Mesendoderm (in vitro differentiated cells): ENCODE results near the gene NANS.
A peak's percentile ranks its signal among the peaks of the same experiment; 100 is the strongest.

Experiments used
- DNase-seq: peaks from one replicate; pipeline ENCODE4 v3.0.0; 2013
- H2AK5ac ChIP-seq: 2 replicates; pipeline ENCODE4 v1.6.1; 2013; ENCODE audit warnings: low read length, inconsistent platforms
- H2BK120ac ChIP-seq: 2 replicates; pipeline ENCODE4 v1.6.1; 2013; ENCODE audit warnings: low read depth, mild to moderate bottlenecking, low read length, moderate library complexity, mixed read lengths
- H2BK15ac ChIP-seq: replicated peaks from 2 replicates; pipeline ENCODE4 v1.6.1; 2013; ENCODE audit warnings: low read depth, mild to moderate bottlenecking, moderate library complexity
- H2BK5ac ChIP-seq: 2 replicates; pipeline ENCODE4 v1.6.1; 2013; ENCODE audit warnings: low read length, inconsistent platforms
- H3K18ac ChIP-seq: 2 replicates; pipeline ENCODE4 v1.6.1; 2013; ENCODE audit warnings: mild to moderate bottlenecking, low read length, mixed read lengths
- H3K23ac ChIP-seq: one replicate; pipeline ENCODE4 v1.6.1; 2013; ENCODE audit warnings: low read length
- H3K27ac ChIP-seq: 2 replicates; pipeline ENCODE4 v1.5.1; 2013; ENCODE audit warnings: low read depth, mild to moderate bottlenecking, inconsistent platforms, low read length, moderate library complexity
- H3K27me3 ChIP-seq: 2 replicates; pipeline ENCODE4 v1.6.1; 2013; ENCODE audit warnings: low read length, control low read depth, mild to moderate bottlenecking, inconsistent platforms; ENCODE audit not compliant: insufficient read depth, poor library complexity
- H3K36me3 ChIP-seq: 2 replicates; pipeline ENCODE4 v1.6.1; 2013; ENCODE audit warnings: low read length, inconsistent platforms; ENCODE audit not compliant: control insufficient read depth, insufficient read depth
- H3K4ac ChIP-seq: one replicate; pipeline ENCODE4 v1.6.1; 2013; ENCODE audit warnings: low read depth, mild to moderate bottlenecking, low read length, moderate library complexity
- H3K4me1 ChIP-seq: 2 replicates; pipeline ENCODE4 v1.6.1; 2013; ENCODE audit warnings: low read depth, low read length, inconsistent platforms; ENCODE audit not compliant: control insufficient read depth
- H3K4me2 ChIP-seq: 2 replicates; pipeline ENCODE4 v1.6.1; 2013; ENCODE audit warnings: low read length
- H3K4me3 ChIP-seq: 2 replicates; pipeline ENCODE4 v1.5.1; 2013; ENCODE audit warnings: mild to moderate bottlenecking, low read length
- H3K56ac ChIP-seq: one replicate; pipeline ENCODE4 v1.6.1; 2013; ENCODE audit warnings: low read length
- H3K79me1 ChIP-seq: 2 replicates; pipeline ENCODE4 v1.6.1; 2013; ENCODE audit warnings: low read length, inconsistent platforms
- H3K79me2 ChIP-seq: 2 replicates; pipeline ENCODE4 v1.6.1; 2013; ENCODE audit warnings: mild to moderate bottlenecking, low read length; ENCODE audit not compliant: control insufficient read depth, insufficient read depth
- H3K9ac ChIP-seq: 2 replicates; pipeline ENCODE4 v1.6.1; 2013; ENCODE audit warnings: low read length, inconsistent platforms
- H4K5ac ChIP-seq: one replicate; pipeline ENCODE4 v1.6.1; 2013; ENCODE audit warnings: low read length
- H4K8ac ChIP-seq: one replicate; pipeline ENCODE4 v1.6.1; 2013; ENCODE audit warnings: low read depth, mild to moderate bottlenecking, control low read depth, low read length, moderate library complexity
- WGBS: extraction: QIAGEN DNeasy Blood & Tissue Kit; methylation state at CpG from one replicate; pipeline ENCODE4 v1.1.7; 2013; ENCODE audit warnings: low lambda C conversion rate, missing lambda C conversion rate; ENCODE audit not compliant: insufficient coverage; ENCODE audit errors: extremely low coverage; 5-methylcytosine and 5-hydroxymethylcytosine counted together

The NANS gene

GRCh38 chr9:98066235-98066634, 9.7 kb downstream of the NANS start:
- no peak overlapping the region for H4K5ac ChIP-seq
- WGBS = no CpG with 5 or more reads among the region's 3 CpGs
- no peaks in the 10 kb centered on the region for H3K79me2 ChIP-seq
- no peak overlapping the region for H3K18ac ChIP-seq
- no peak overlapping the region for H4K8ac ChIP-seq
- no peak overlapping the region for H3K4me2 ChIP-seq
- H3K27me3 ChIP-seq = no peaks in the 10 kb centered on the region
- H3K36me3 ChIP-seq = peaks cover 7% of the 10 kb centered on the region
- no peak overlapping the region for H3K56ac ChIP-seq
- no peak overlapping the region for H3K4ac ChIP-seq
- no peak overlapping the region for H2BK15ac ChIP-seq
- H2BK5ac ChIP-seq = no peak overlapping the region
- no peak overlapping the region for H2BK120ac ChIP-seq
- no peaks in the 10 kb centered on the region for H3K4me1 ChIP-seq
- H3K4me3 ChIP-seq = no peak overlapping the region
- H3K23ac ChIP-seq = no peak overlapping the region
- no peaks in the 10 kb centered on the region for H3K79me1 ChIP-seq
- H3K9ac ChIP-seq = no peak overlapping the region
- H2AK5ac ChIP-seq = no peak overlapping the region
- no peak for DNase-seq
- H3K27ac ChIP-seq = no peak overlapping the region

- no peak for DNase-seq
- Histone ChIP-seq H3K79me1 (no peaks in the 10 kb centered on the region), H3K4ac (no peak overlapping the region), H3K23ac (no peak overlapping the region), H3K4me3 (no peak overlapping the region), H3K9ac (no peak overlapping the region), H3K36me3 (peaks cover 7% of the 10 kb centered on the region), H3K4me2 (no peak overlapping the region), H3K79me2 (no peaks in the 10 kb centered on the region), H2BK120ac (no peak overlapping the region), H4K5ac (no peak overlapping the region), H2BK5ac (no peak overlapping the region), H3K56ac (no peak overlapping the region), H3K27me3 (no peaks in the 10 kb centered on the region), H2AK5ac (no peak overlapping the region), H3K4me1 (no peaks in the 10 kb centered on the region), H4K8ac (no peak overlapping the region), H3K27ac (no peak overlapping the region), H3K18ac (no peak overlapping the region), H2BK15ac (no peak overlapping the region)
- no CpG with 5 or more reads among the region's 2 CpGs for WGBS
Observed at GRCh38 chr9:98067184-98067583, 10.7 kb downstream of the NANS start.

- Histone ChIP-seq H2AK5ac (no peak overlapping the region), H3K9ac (no peak overlapping the region), H2BK15ac (no peak overlapping the region), H2BK5ac (no peak overlapping the region), H3K4me1 (no peaks in the 10 kb centered on the region), H3K27ac (no peak overlapping the region), H3K4me2 (no peak overlapping the region), H3K56ac (no peak overlapping the region), H4K5ac (no peak overlapping the region), H3K4ac (no peak overlapping the region), H3K27me3 (no peaks in the 10 kb centered on the region), H3K4me3 (no peak overlapping the region), H3K36me3 (peaks cover 5% of the 10 kb centered on the region), H3K79me1 (no peaks in the 10 kb centered on the region), H4K8ac (no peak overlapping the region), H2BK120ac (no peak overlapping the region), H3K23ac (no peak overlapping the region), H3K79me2 (no peaks in the 10 kb centered on the region), H3K18ac (no peak overlapping the region)
- no CpG with 5 or more reads among the region's 6 CpGs for WGBS
- DNase-seq = no peak
Observed at GRCh38 chr9:98069551-98069950, 13.0 kb downstream of the NANS start.

GRCh38 chr9:98070704-98071103, 14.2 kb downstream of the NANS start:
- no peak overlapping the region for H3K4me3 ChIP-seq
- no peak overlapping the region for H4K8ac ChIP-seq
- H3K27ac ChIP-seq = no peak overlapping the region
- no peak overlapping the region for H2BK5ac ChIP-seq
- H2BK120ac ChIP-seq = no peak overlapping the region
- no peaks in the 10 kb centered on the region for H3K79me2 ChIP-seq
- H3K4me2 ChIP-seq = no peak overlapping the region
- H2BK15ac ChIP-seq = no peak overlapping the region
- no peak overlapping the region for H3K9ac ChIP-seq
- no peaks in the 10 kb centered on the region for H3K36me3 ChIP-seq
- H4K5ac ChIP-seq = no peak overlapping the region
- H3K56ac ChIP-seq = no peak overlapping the region
- DNase-seq = no peak
- no peak overlapping the region for H2AK5ac ChIP-seq
- H3K18ac ChIP-seq = no peak overlapping the region
- H3K4me1 ChIP-seq = no peaks in the 10 kb centered on the region
- WGBS = 100% methylated on average over 1 of the region's 7 CpGs
- H3K79me1 ChIP-seq = no peaks in the 10 kb centered on the region
- H3K4ac ChIP-seq = no peak overlapping the region
- no peak overlapping the region for H3K23ac ChIP-seq
- no peaks in the 10 kb centered on the region for H3K27me3 ChIP-seq

- Histone ChIP-seq H3K79me2 (no peaks in the 10 kb centered on the region), H3K4me2 (no peak overlapping the region), H3K23ac (no peak overlapping the region), H3K79me1 (no peaks in the 10 kb centered on the region), H3K56ac (no peak overlapping the region), H3K36me3 (no peaks in the 10 kb centered on the region), H3K4me1 (no peaks in the 10 kb centered on the region), H3K18ac (no peak overlapping the region), H2AK5ac (no peak overlapping the region), H4K8ac (no peak overlapping the region), H2BK5ac (no peak overlapping the region), H4K5ac (no peak overlapping the region), H3K27me3 (no peaks in the 10 kb centered on the region), H3K4me3 (no peak overlapping the region), H3K27ac (no peak overlapping the region), H2BK15ac (no peak overlapping the region), H3K9ac (no peak overlapping the region), H3K4ac (no peak overlapping the region), H2BK120ac (no peak overlapping the region)
- DNase-seq = no peak
- no CpG with 5 or more reads among the region's 9 CpGs for WGBS
Observed at GRCh38 chr9:98071737-98072136, 15.2 kb downstream of the NANS start.

- whole genome bisulfite sequencing = no CpG with 5 or more reads among the region's 13 CpGs
- Histone ChIP-seq H3K27me3 (no peaks in the 10 kb centered on the region), H2BK5ac (no peak overlapping the region), H2BK15ac (no peak overlapping the region), H3K4me3 (no peak overlapping the region), H2BK120ac (no peak overlapping the region), H3K27ac (no peak overlapping the region), H3K79me2 (no peaks in the 10 kb centered on the region), H3K36me3 (no peaks in the 10 kb centered on the region), H4K5ac (no peak overlapping the region), H3K4me2 (no peak overlapping the region), H3K56ac (peak overlapping the region; percentile 80), H3K18ac (peak overlapping the region; percentile 69), H3K23ac (no peak overlapping the region), H4K8ac (no peak overlapping the region), H3K4ac (no peak overlapping the region), H3K4me1 (no peaks in the 10 kb centered on the region), H2AK5ac (no peak overlapping the region), H3K9ac (peak overlapping the region; percentile 64), H3K79me1 (no peaks in the 10 kb centered on the region)
- peak; percentile 72 for DNase-seq
Observed at GRCh38 chr9:98074115-98074990, 17.8 kb downstream of the NANS start.
